GM21528 (cell line): ENCODE measurements around the gene SEMA5A.

ENCODE experiments used
- ATAC-seq: cut with Tn5 transposase; IDR thresholded peaks from one replicate; pipeline ENCODE4 v1.9.1; 2021; ENCODE audit warnings: mild to moderate bottlenecking, moderate library complexity; ENCODE audit not compliant: unreplicated experiment, low FRiP score

Gene SEMA5A

DNA sequence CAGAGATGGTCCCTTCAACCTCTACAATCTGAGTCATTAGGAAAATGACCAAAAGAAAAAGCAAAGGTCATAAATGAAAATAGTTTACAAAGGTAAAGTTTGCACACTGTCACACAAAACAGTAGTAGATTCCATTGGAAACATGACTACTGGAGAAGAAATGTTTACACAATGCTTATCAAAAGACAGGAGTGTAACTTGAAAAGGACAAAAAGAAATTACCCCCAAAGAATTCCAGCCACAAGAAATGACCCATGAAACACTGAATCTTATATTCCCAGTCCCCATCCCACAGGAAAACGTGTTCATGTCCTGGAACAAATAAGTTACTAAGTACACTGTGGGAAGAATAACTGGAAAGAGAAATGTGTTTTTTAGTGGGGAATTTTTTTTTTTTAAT is 385.1 kb downstream of the SEMA5A start:
- ATAC-seq: no peak

DNA sequence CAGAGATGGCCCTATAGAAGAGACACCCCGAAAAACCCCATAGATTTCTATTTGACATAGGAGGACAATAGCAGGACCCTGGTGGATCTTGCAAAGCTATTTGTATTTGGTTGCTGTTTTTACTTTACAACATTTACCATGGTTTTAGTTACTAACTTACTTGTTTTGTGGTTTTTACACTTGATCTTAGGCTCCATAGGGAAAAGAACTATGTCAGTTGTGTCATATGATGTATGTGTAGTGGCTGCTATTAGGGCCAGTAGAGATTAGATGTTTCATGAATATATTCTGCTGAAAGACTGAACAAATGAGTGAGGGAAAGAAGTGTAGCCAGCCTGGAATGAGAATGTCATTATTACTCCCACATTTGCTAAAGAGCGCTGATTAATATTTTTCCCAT is 388.1 kb downstream of the SEMA5A start:
- ATAC-seq: no peak

DNA sequence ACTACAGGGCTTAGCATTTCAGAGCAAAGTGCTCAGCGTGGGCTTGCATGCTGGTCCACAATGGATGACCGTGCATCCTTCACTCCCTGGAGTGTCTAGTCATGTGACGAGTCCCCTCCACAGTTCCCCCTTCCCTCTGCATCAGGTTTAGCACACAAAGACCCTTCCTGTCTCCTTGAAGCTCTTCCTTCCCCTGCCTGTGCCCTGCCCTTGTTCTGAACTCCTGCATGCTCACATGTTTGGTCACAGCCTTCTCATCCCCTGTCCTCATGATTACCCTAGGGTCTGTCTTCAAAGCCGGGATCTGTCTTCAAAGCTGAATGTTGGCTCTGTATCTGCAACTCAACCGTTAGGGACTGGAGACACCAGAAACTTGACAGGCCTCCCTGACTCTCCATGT is 388.9 kb downstream of the SEMA5A start:
- ATAC-seq: no peak

DNA sequence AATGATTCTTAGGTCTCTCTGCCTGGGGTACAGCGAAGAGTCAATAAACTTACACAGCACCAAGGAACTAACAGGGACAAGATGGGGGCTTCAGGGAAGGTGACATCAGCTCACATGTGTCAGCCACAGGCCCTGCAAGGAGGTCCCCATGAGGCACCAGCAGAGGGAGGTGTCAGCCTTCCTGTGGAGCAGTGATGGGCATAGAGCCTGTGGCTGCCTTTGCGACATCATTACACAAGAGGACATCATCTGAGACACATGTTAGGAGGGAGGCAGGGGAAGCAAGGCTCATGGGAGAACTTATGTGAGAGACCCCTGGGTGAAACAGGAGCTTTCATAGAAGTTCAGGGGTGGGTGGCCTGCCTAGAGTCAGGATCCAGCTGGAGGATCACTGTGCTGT is 389.6 kb downstream of the SEMA5A start:
- no peak for ATAC-seq

GRCh38 chr5:9151684-9152427 is 394.0 kb downstream of the SEMA5A start:
- no peak for ATAC-seq

GRCh38 chr5:9149988-9150387 is 395.9 kb downstream of the SEMA5A start:
- ATAC-seq: no peak

DNA sequence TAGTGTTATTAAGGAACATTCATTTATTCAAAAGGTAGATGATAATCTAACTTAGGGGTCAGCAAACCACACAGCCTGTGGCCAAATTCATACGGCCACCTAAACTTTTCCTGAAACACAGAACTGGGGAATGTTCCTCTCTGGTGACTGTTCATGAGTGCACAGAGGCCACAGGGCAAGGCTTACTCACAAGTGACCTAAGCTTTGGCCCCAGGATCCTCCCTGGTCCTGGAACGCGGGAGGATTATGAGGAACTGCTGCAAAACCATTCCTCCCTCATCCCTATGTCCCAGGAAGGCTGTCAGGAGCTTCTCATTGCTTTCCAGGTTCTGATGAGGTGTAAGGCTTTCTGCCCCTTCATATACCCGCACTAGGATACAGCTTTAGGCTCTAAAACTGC is 397.6 kb downstream of the SEMA5A start:
- ATAC-seq: no peak

DNA sequence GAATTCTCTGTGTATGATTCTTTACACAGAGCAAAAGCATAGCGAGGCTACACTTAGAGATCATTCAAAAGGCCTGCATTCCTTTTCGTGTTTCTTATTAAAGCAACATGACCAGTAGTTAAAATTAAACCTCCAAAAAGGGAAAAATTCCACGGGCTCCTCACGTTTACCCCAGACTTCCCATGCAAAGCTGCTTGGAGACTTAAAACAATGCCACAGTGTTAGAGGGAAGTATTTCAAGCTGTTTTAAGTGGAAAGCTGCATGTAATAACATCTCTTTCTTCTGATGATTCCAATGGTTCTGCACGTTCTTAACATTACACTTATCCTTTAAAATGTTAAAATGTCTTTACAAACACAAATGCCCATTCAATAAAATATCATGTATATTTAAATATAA is 405.2 kb downstream of the SEMA5A start:
- ATAC-seq: no peak

GRCh38 chr5:9140202-9140601 is 405.7 kb downstream of the SEMA5A start:
- no peak for ATAC-seq

- no peak for ATAC-seq
Observed at GRCh38 chr5:9139344-9139743, 406.5 kb downstream of the SEMA5A start.

- ATAC-seq: no peak
Observed at GRCh38 chr5:9128136-9128535, 417.7 kb downstream of the SEMA5A start.

DNA sequence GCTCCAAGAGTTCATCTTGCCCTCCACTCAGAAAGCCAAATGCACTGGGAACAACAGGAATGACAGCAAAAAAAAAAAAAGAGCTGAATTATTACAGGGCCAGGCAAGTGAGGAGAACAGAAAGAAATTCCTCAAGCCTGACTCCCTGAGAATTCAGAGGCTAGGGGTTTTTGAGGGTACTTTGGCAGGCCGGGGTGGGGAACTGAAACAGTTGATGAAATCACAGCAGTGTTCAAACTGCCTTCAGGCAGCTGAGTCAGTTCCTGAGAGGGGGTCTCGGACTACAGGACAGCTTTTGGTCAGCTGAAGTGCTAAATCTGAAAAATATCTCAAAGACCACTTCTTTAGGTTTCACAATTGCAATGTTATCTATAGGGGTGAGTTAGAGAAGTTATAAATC is 419.4 kb downstream of the SEMA5A start:
- no peak for ATAC-seq

- no peak for ATAC-seq
Observed at GRCh38 chr5:9125852-9126251, 420.0 kb downstream of the SEMA5A start.

DNA sequence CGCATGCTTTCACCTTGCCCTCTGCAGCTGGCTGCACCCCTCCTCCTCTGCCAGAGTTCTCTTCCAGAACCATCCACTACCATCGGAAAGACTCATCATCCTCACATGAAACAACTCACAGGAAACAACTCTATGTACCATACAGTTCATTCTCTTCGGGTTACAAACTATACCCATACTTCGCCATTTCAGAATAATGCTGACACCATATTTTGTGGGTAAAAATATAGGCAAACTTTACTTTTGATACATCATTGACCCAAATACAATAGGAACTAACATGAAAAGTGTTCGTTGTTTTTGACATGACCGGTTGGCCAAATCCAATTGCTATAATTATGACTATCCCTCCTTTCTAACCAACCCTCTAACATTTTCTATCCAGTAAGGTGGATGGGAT is 421.0 kb downstream of the SEMA5A start:
- ATAC-seq: no peak

GRCh38 chr5:9124071-9124470 is 421.8 kb downstream of the SEMA5A start:
- no peak for ATAC-seq

GRCh38 chr5:9122528-9122927 is 423.3 kb downstream of the SEMA5A start:
- ATAC-seq: no peak

GRCh38 chr5:9121597-9121996 is 424.3 kb downstream of the SEMA5A start:
- ATAC-seq: no peak

DNA sequence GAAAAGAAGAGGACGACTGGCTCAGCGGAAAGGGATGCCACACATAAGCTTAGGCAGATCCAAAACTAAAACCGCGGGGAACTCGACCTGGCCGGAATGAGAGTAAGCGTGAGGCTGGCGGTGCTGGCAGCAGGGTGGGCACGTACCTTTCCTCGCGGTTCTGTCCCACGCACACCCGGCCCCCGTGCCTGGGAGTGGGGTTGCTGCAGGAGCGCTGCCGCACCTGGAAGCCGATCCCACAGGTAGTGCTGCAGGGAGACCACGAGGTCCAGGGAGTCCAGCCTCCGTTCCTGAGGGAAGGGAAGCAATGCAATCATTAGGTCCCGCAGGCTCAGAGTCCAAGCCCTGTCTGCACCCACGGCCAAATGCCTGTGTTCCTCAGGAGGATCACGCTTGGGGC is 427.0 kb downstream of the SEMA5A start:
- no peak for ATAC-seq

DNA sequence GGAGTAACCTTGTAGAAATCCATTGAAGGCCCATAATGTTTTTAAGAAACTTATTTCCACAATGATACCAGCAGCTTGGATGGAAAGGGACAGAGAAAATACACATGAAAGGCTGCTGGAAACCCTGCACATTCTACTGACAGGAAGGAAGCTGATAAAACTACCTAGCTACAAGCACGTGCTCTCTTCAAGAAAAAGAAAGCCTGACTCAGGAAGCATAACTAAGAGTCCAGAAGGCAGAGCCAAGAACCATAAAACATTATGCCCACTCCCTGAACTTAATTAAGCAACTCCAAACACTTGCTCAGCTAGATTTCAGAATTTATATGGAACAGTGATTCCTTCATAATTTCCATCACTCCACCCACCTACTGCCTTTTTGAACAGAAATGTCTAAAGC is 430.8 kb downstream of the SEMA5A start:
- no peak for ATAC-seq

DNA sequence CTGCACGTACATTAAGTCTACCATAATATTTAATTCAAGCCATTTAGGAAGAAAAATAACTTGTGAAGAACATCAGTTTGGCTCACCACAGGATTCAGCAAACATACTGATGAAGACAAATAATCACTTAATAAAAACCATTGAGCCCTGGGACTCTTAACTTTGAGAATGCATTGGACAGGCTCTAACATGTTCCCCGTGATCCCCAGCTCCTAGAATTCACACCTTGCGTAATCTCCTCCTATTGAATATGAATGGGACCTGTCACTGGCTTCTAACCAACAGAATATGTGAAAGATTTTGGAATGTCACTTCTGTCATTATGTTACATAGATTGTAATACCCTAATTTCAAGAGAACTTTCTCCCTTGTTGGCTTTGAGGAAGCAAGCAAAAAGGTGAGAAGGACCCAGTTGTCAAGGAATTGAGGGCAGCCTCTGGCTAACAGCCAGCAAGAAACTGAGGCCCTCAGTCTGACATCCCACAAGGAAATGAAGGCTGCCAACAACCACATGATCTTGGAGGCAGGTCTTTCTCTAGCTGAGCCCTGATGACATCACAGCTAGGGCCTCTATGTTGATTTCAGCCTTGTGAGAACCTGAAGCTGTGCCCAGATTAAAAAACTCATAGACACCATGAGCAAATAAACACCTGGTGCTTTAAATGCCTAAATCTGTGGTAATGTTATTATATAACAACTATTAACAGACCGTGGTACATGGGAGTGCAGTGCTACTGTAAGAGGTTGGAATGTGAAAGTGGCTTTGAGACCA is 433.2 kb downstream of the SEMA5A start:
- ATAC-seq: no peak

GRCh38 chr5:9108162-9108561 is 437.7 kb downstream of the SEMA5A start:
- ATAC-seq: no peak

DNA sequence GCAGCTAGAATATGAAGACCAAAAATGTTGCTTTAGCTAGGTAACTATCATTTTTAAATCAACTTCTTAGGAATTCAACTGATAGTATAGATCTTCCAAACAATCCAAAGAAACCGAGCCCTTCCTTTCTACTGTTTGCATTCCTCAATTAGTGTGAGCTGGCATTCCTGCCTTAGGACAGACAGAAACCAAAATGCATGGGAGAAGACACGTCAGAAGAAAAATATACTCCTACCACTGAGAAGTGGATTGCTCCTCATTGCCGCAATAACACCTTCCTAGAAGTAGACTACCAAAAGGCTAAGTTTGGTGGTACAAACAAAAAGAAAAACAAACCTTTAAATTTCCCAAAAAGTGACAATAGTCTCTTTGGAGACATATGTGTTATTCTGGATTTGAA is 440.0 kb downstream of the SEMA5A start:
- no peak for ATAC-seq
